Stimulated activated CD4-positive, alpha-beta T cell treated with anti-CD3 and anti-CD28 coated beads, Interleukin-15, amount 100 ng/mL, for 1 hour (primary cell): ENCODE results near the gene FOXP2.
"Not testable (repeated sequence)": the region's sequence is repeated elsewhere in the genome, so short reads cannot be mapped to it uniquely, and the experiment has no call there.

Experiments
- DNase-seq, 2 donors: peaks; one replicate each; pipeline ENCODE4 v3.0.0-alpha.2; 2020; ENCODE audit warnings: low read depth in 1 of 2, low spot score in 1 of 2

The FOXP2 gene

GRCh38 chr7:114575098-114575497 is 160.5 kb downstream of the FOXP2 start:
- no peak for DNase-seq

DNA sequence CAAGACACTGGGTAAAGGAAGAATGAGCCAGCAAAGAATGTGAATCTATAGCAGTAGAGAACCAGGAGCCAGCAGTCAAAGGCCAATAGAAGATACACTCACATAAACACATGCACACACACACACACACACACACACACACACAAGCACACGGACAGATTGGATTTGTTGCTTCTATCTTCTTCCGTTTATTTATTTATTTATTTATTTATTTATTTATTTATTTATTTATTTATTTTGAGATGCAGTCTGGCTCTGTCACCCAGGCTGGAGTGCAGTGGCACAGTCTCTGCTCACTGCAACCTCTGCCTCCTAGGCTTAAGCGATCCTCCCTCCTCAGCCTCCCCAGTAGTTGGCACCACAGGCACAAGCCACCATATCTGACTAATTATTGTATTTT is 166.3 kb downstream of the FOXP2 start:
- DNase-seq = not testable (repeated sequence)

- no peak for DNase-seq
Observed at GRCh38 chr7:114588506-114588905, 173.9 kb downstream of the FOXP2 start.

- no peak for DNase-seq
Observed at GRCh38 chr7:114589436-114589835, 174.8 kb downstream of the FOXP2 start.

DNA sequence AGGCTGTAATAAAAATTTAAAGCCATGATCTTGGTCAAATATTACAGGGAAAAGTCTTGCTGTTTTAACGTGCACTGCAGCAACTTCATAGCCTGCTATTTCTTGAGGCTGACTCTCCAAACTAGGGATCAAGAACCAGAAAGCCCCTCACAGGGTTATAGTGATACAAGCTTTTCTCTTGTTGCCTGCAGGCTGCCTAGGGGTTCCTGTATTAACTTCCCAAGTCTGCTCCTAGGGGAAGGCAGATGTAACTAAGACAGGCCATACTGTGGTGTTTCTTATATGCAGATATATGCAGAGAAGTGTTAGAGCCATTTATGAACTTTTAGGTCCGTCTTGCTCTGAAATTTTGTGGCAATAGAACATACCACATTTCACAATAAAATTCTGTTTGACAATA is 175.7 kb downstream of the FOXP2 start:
- DNase-seq = no peak

GRCh38 chr7:114598946-114599345 is 184.3 kb downstream of the FOXP2 start:
- no peak for DNase-seq

DNA sequence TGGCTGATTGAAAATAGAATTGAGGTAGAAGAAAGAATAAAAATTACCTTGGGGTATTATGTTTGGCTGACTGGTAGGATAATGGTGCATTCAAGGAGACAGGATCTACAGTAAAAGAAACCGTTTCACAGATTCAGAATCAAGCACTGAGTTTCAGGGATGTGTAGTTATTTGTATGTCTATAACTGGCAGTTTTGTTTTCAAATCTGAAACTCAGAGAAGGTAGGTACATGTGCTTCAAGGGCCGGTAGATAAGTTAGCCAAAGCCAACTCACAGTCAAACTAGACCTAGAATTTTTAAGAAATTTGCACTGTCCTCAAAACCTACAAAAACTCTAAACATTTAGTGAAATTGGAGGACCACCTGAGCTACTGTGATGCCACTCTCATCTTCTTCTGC is 191.5 kb downstream of the FOXP2 start:
- DNase-seq = no peak

DNA sequence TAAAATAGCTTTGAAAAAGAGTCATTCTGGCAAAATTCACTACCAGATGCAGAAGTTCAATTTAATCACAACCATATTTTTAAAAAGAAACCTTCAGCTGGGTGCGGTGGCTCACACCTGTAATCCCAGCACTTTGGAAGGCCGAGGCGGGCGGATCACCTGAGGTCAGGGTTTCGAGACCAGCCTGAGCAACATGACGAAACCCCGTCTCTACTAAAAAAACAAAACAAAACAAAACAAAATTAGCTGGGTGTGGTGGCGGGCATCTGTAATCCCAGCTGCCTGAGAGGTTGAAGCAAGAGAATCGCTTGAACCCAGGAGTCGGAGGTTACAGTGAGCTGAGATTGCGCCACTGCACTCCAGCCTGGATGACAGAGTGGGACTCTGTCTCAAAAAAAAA is 194.2 kb downstream of the FOXP2 start:
- not testable (repeated sequence) for DNase-seq

- no peak for DNase-seq
Observed at GRCh38 chr7:114620208-114620607, 205.6 kb downstream of the FOXP2 start.

DNA sequence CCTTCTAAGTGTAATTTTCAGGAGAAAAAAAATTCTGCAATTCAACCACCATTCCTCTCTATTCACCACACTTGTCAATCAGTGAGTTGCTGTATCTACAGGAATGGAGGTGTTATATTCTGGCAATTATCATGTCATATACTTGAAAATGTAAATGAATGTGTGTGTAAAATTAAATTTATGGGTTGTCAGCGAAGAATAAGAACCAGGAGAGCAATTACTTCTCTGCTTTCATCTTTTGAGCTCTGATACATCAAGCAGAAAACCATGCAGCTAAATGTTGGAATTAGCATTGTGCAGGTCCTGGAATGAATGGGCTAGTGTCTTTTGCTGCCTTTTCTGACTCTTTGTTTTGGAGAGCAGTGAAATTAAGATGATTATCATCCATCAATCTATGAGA is 207.6 kb downstream of the FOXP2 start:
- DNase-seq = no peak

DNA sequence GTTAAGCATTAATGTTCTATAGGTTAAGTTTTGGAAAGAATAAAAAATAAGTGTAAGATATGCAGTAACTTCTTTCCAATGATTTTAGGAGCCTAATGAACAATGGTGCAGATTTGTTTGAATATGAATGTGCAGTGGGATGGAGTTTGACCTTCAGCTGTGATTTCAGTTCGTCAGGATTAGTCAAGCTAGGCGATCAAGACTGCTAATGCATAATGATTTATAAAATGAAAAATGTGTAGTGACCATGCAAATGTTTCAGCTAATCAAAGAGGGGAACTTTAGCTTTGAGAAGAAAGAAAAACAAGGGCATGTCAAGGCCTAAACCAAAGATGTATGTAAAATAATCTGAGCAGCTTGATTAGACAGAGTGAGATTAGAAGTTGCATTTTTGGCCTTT is 208.5 kb downstream of the FOXP2 start:
- no peak for DNase-seq

GRCh38 chr7:114627231-114627630 is 212.6 kb downstream of the FOXP2 start:
- no peak for DNase-seq

- no peak for DNase-seq
Observed at GRCh38 chr7:114628362-114628761, 213.7 kb downstream of the FOXP2 start.

DNA sequence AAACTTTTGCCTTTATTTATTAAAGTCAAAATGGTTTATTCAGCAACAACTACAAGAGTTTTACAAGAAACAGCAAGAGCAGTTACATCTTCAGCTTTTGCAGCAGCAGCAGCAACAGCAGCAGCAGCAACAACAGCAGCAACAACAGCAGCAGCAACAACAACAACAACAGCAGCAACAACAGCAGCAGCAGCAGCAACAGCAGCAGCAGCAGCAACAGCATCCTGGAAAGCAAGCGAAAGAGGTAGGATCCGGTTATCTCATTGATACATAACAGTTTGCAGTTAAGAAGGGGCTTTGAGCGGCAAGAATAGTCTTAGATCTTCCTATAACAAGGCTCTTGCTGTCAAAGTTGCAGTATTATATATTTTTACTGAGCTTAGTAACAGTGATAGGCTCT is 215.1 kb downstream of the FOXP2 start:
- no peak for DNase-seq

DNA sequence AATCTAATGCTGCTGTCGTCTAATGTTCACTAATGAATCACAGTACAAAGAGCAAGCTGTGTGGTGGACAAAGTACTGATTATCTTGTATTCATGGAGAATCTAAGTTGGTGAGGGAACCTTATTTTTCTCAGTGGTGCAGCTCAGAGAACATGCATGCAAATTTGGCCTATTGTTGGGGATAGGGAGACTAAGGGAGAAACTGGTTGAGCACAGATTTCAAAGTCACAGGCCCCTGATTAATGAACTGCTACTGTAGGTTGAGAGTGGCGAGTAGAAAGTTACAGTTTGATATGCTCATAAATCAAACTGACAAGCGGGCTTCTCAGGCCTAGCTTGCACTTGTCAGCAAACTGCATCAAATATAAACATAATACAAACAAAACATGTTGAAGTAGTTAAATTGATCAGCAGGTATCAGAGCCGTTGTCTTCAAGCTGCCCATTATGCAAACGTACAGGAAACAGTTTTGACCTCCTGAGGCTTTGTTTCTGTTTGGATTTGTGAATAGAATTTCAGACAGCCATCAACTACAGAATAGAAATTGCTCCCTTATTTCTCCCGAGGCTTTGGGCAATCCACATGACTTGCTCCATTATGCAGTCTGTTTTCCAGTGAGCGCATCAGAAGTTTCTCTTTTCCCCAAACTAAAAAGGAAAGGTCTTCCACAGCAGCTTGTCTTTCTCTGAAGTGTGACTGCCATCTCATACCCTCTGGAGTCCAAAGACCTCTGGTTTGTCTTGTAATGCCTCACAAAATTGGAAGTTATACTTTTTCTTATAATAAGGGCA is 215.8 kb downstream of the FOXP2 start:
- DNase-seq = no peak

- no peak for DNase-seq
Observed at GRCh38 chr7:114631249-114631822, 216.7 kb downstream of the FOXP2 start.

DNA sequence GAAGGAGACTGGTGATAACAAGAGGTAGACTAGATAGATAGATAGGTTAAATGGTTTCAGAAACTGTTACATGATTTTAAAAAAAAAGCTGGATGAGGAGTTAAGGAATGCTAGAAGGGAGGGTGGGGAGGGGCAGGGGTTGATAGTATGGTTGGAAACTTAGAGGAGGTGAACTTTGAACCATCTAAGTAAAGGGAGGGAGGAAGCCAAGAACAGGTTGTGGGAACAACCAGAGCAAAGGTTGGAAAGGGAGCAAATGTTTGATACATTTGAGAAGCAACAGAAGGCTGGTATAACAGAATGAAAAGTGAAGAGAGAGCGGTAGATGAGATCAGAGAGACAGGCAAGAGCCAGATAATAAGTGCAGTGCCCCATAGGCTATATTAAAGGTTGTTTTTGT is 224.8 kb downstream of the FOXP2 start:
- DNase-seq = no peak

GRCh38 chr7:114644455-114644854 is 229.8 kb downstream of the FOXP2 start:
- DNase-seq = no peak

DNA sequence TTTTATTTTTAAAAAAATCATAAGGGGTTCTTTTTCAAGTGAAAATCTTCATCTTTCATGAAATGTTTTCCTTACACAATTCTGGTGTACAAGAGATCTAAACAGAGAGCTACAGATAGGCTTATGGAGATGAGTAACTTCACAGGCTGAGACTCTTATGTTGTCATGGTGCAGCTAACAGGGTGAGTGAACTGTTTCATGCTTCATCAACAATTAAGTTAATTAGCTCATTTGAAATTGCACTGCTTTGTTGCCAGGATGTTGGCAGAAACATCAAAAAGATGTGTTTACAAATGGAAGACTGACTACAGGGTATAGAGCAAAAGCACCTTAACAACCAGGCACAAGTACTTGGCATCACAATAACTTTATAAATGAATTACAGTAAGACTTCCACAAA is 230.8 kb downstream of the FOXP2 start:
- DNase-seq = no peak

DNA sequence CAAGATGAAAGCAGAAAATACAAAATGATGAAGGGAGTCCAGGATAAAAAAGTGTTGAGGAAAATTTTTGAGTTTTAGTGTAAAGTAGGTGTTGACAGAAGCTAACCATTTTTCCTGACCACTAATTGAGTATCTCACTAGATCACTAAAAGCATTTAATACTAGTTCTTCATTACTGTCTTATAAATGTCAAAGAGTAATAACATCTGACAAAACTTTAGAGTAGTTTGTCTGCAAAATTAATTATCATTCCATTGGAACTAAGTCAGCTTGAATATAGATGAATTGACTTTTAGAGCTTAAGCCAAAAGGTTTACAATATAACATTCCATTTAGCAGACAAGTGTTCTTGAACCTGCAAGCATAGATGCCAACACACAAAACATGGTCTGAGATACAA is 232.9 kb downstream of the FOXP2 start:
- DNase-seq = no peak

DNA sequence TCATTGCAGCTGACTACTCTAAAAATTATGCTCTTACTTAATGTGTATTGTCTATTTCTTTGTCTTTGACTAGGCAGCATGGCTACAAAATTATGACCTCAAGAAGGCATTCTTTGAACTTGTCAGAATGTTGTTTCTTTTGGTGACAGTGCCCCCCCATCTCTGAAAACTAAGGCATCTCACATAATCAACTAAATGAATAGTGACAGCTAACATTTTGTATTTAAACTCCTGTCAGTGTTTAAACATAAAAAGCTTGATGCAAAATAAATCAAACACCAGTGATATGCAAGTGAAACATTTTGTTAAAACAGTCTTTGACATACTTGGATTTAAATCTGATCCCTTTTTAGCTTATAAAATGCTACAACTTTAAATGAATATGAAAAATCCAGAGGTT is 233.5 kb downstream of the FOXP2 start:
- DNase-seq = no peak

DNA sequence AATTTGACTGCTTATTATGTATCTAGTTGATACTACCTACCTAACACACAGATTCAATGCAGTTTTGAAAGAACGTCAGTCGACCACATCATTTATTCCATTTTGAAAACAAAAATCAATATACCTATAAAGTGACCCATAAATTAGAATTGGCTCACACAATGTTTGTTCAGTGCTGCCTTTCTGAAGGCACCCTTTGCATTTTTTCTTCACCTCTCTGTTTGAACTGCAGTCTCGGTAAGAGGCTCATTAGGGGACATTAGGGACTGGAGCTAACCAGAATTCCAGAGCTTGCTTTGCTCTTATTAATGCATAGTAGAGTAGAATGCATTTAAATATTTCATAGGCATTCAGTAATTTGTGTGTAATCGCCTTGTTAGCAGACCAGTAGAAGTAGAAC is 234.1 kb downstream of the FOXP2 start:
- no peak for DNase-seq

- DNase-seq = no peak
Observed at GRCh38 chr7:114649689-114650088, 235.1 kb downstream of the FOXP2 start.
